GM23248 (cell line): ENCODE data around the gene IVNS1ABP. TPM values are rescaled to one million over a fixed set of nuclear protein-coding genes. Genes with fewer than 3 reads are reported as not detected.

Experiments
- DNase-seq: peaks from one replicate; pipeline ENCODE4 v3.0.0-alpha.2; 2015
- H2AFZ ChIP-seq: fragments of 200-600 bp; sonication (generic); 2 replicates; pipeline ENCODE4 v1.6.1; 2016; ENCODE audit warnings: antibody characterized with exemption
- H3F3A ChIP-seq: fragments of 200-600 bp; sonication (generic); 2 replicates; pipeline ENCODE4 v1.6.1; 2016; ENCODE audit warnings: mild to moderate bottlenecking, antibody characterized with exemption, mixed run types; ENCODE audit not compliant: insufficient read depth
- H3K27ac ChIP-seq: fragments of 200-600 bp; sonication (generic); 2 replicates; pipeline ENCODE4 v1.5.1; 2016; ENCODE audit warnings: mild to moderate bottlenecking
- H3K27me3 ChIP-seq: fragments of 200-600 bp; sonication (generic); replicated peaks from 2 replicates; pipeline ENCODE4 v1.6.1; 2016; ENCODE audit warnings: mild to moderate bottlenecking; ENCODE audit not compliant: insufficient read depth
- H3K36me3 ChIP-seq: fragments of 200-600 bp; sonication (generic); 2 replicates; pipeline ENCODE4 v1.6.1; 2016; ENCODE audit warnings: low read depth, mild to moderate bottlenecking
- H3K4me1 ChIP-seq: fragments of 200-600 bp; sonication (generic); 2 replicates; pipeline ENCODE4 v1.6.1; 2016; ENCODE audit warnings: mild to moderate bottlenecking; ENCODE audit not compliant: insufficient read depth
- H3K4me2 ChIP-seq: fragments of 200-600 bp; sonication (generic); one replicate; pipeline ENCODE4 v1.6.1; 2016; ENCODE audit warnings: mild to moderate bottlenecking; ENCODE audit not compliant: unreplicated experiment
- H3K4me3 ChIP-seq: fragments of 200-600 bp; sonication (generic); 2 replicates; pipeline ENCODE4 v1.5.1; 2016; ENCODE audit warnings: mild to moderate bottlenecking
- H3K79me2 ChIP-seq: fragments of 200-600 bp; sonication (generic); 2 replicates; pipeline ENCODE4 v1.6.1; 2016; ENCODE audit warnings: mild to moderate bottlenecking; ENCODE audit not compliant: insufficient read depth
- H3K9ac ChIP-seq: fragments of 200-600 bp; sonication (generic); 2 replicates; pipeline ENCODE4 v1.6.1; 2016; ENCODE audit warnings: mild to moderate bottlenecking
- H3K9me2 ChIP-seq: fragments of 200-600 bp; sonication (generic); 2 replicates; pipeline ENCODE4 v1.6.1; 2016; ENCODE audit warnings: mixed run types, mild to moderate bottlenecking, moderate library complexity; ENCODE audit not compliant: insufficient read depth
- H3K9me3 ChIP-seq: fragments of 200-600 bp; sonication (generic); one replicate; pipeline ENCODE4 v1.6.1; 2017; ENCODE audit warnings: low read depth
- H4K20me1 ChIP-seq: fragments of 200-600 bp; sonication (generic); 2 replicates; pipeline ENCODE4 v1.6.0; 2016; ENCODE audit not compliant: insufficient read depth
- EZH2 ChIP-seq: fragments of 200-600 bp; sonication (generic); IDR thresholded peaks from 2 replicates; pipeline ENCODE4 v1.6.1; 2018; ENCODE audit warnings: antibody characterized with exemption, mild to moderate bottlenecking; ENCODE audit not compliant: insufficient read depth, poor library complexity, severe bottlenecking
- EZH2phosphoT487 ChIP-seq: fragments of 200-600 bp; sonication (generic); IDR thresholded peaks from 2 replicates; pipeline ENCODE4 v1.6.1; 2018; ENCODE audit warnings: antibody characterized with exemption, moderate library complexity, mild to moderate bottlenecking, low read depth; ENCODE audit not compliant: insufficient read depth
- WGBS, 2 experiments: methylation state at CpG; one replicate each; pipeline ENCODE4 v1.1.6; 2015 to 2017; ENCODE audit warnings: low lambda C conversion rate in 2 of 2, low coverage in 1 of 2; ENCODE audit errors: missing lambda C conversion rate in 2 of 2; 5-methylcytosine and 5-hydroxymethylcytosine counted together
- in situ Hi-C: fragments of 300-500 bp; cut with MboI; formaldehyde crosslinking; loops from 2 replicates; pipeline ENCODE4 v1.15.0; 2020
- polyA plus RNA-seq: library from polyadenylated mRNA; unstranded; fragments of >200 nt; fragmentation: Nextera tagmentation; extraction: Ambion mirVana; gene quantifications from 2 replicates; pipeline ENCODE4 v1.2.1, GENCODE V29; 2016
- total RNA-seq: library from RNA; depleted of rRNA; stranded (reverse); fragments of >200 nt; shearing (Covaris generic); gene quantifications from 2 replicates; pipeline ENCODE4 v1.2.3, GENCODE V29; 2014

The IVNS1ABP gene
- total and polyA plus RNA-seq, 2 experiments from 2014 or later = 51.4 to 52.0 TPM

DNA sequence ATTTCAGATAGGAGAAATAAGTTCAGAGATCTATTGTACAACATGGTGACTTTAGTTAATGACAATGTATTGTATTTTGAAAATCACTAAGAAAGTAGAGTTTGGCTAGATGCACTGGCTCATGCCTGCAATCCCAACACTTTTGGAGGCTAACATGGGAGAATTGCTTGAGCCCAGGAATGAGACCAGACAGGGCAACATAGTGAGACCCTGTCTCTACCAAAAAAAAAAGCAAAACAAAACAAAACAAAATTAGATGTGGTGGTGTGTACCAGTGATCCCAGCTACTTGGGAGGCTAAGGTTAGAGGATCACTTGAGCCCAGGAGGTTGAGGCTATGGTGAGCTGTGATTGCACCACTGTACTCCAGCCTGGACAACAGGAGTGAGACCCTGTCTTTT lies 27.2 kb downstream of the IVNS1ABP start:
- in situ Hi-C loops = no loop called here
- Histone ChIP-seq H3K4me2 (no peak overlapping the region), H3K36me3 (peaks cover 5% of the 10 kb centered on the region; the same call in 1 of the 2 replicates)

DNA sequence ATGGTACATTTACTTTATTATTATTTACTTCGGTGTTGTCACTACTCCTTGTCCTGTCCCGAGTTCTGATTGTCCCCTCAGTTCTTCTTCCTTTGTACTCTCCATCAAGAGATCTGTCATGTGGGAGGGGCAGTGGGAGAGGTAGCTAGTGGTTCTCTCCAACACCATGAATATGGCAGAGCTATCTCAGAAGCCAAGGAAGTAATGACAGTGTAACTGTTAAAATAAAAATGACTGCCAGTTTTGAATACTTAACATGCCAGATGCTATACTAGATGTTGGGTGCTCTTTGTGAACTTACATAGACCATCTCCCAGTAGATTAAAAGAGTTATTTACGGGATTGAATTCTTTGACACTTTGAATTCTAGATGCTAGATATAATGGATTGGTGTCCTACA lies 28.6 kb downstream of the IVNS1ABP start:
- WGBS, 2 experiments = 75 to 85% methylated on average over 3 of the region's 3 CpGs
- no peak overlapping the region for H3K4me2 ChIP-seq
- no peaks in the 10 kb centered on the region for H3K4me1 ChIP-seq
- H3K36me3 ChIP-seq = no peaks in the 10 kb centered on the region
- no peaks in the 10 kb centered on the region for H3K79me2 ChIP-seq
- no peak overlapping the region for H2AFZ ChIP-seq
- H3K27ac ChIP-seq = no peak overlapping the region
- in situ Hi-C loops = no loop called here
- no peak overlapping the region for H3K4me3 ChIP-seq
- H3F3A ChIP-seq = peaks cover 15% of the 10 kb centered on the region
- no peaks in the 10 kb centered on the region for H3K9me3 ChIP-seq
- DNase-seq = no peak
- no peak overlapping the region for H3K9ac ChIP-seq
- no peaks in the 10 kb centered on the region for H3K27me3 ChIP-seq
- no peaks in the 10 kb centered on the region for H3K9me2 ChIP-seq
- H4K20me1 ChIP-seq = no peaks in the 10 kb centered on the region
- TF ChIP-seq EZH2phosphoT487 = no peak
- no peak for TF ChIP-seq EZH2

More for the DNA sequence above, 27.2 kb downstream of the IVNS1ABP start:
- H3K4me1 ChIP-seq = no peaks in the 10 kb centered on the region
- no peak overlapping the region for H3K9ac ChIP-seq
- no peak overlapping the region for H2AFZ ChIP-seq
- H3K27ac ChIP-seq = no peak overlapping the region
- H3K9me2 ChIP-seq = no peaks in the 10 kb centered on the region
- TF ChIP-seq EZH2phosphoT487 (no peak), EZH2 (no peak)
- H3F3A ChIP-seq = peaks cover 21% of the 10 kb centered on the region
- H3K27me3 ChIP-seq = no peaks in the 10 kb centered on the region
- no peak overlapping the region for H3K4me3 ChIP-seq
- H3K79me2 ChIP-seq = no peaks in the 10 kb centered on the region
- H4K20me1 ChIP-seq = no peaks in the 10 kb centered on the region
- no peaks in the 10 kb centered on the region for H3K9me3 ChIP-seq
- no peak for DNase-seq

DNA sequence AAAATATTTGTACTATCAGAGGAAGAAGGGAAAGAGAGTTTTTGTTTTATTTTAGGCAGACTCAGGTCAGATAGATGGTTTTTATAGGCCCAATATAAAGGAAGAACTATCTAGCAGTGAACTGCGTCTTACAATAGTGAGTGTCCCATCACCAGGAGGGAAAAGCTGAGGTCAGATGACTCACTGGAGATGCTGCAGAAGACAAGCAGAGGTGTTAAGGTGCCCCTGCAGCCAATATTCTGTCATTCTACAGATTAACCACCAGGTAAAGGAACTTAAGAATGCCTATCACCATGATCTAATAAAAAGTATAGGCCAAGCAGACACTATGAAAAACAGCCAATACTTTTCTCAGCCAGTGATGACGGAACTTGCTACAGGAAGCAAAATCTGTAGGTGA lies 29.6 kb downstream of the IVNS1ABP start:
- Histone ChIP-seq H3K4me3 (no peak overlapping the region), H3K4me2 (no peak overlapping the region), H3K9me3 (no peaks in the 10 kb centered on the region), H3K36me3 (no peaks in the 10 kb centered on the region), H3K27ac (no peak overlapping the region), H4K20me1 (no peaks in the 10 kb centered on the region), H3F3A (peaks cover 14% of the 10 kb centered on the region), H3K27me3 (no peaks in the 10 kb centered on the region), H2AFZ (no peak overlapping the region), H3K4me1 (no peaks in the 10 kb centered on the region), H3K79me2 (no peaks in the 10 kb centered on the region), H3K9ac (no peak overlapping the region), H3K9me2 (no peaks in the 10 kb centered on the region)
- no peak for DNase-seq
- TF ChIP-seq EZH2phosphoT487 (no peak), EZH2 (no peak)
- in situ Hi-C loops = no loop called here
- 91 to 96% methylated on average over 2 of the region's 2 CpGs for WGBS, 2 experiments

DNA sequence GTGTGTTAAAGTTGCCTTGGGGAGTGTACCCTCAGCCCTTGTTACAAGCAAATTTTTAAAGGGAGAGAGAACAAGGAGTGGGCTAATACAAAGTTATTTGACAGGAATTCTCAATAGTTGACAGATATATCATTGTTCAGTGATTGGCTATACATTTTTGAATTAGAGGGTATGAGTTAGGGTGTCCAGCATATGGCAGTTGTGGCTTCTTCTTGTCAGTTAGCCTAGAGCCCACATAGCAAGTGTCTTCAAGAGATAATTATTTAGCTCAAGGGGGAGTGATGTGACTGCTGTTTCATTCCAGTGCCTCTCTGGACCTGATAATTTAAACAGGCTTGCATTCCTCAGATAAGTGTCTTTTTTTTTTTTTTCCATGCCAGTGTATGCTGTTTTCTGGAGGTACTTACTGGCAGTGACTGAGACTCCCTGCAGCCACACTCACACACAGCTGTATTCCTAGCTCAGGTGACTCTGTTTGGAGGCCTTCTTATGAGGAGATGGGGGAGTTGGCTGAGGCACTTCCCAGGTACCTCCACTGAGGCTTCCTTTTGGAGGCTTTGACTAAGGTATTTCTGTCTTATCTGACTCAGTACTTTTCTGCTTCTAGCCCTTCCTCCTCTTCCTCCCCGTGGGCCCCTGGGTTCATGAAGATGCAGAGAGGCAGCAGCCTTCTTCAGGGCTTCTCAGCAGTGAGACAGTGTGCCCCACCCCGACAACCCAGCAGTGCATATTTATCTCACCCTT lies 32.3 kb downstream of the IVNS1ABP start:
- Histone ChIP-seq H3K9me2 (no peaks in the 10 kb centered on the region), H3K79me2 (no peaks in the 10 kb centered on the region), H3K9me3 (no peaks in the 10 kb centered on the region), H3K36me3 (no peaks in the 10 kb centered on the region), H3K4me3 (no peak overlapping the region), H3K9ac (no peak overlapping the region), H2AFZ (no peak overlapping the region), H3K27ac (no peak overlapping the region), H4K20me1 (no peaks in the 10 kb centered on the region), H3K4me2 (no peak overlapping the region), H3K4me1 (0 out of 2 replicates have a peak, but pooled peaks cover 2% of the 10 kb centered on the region), H3K27me3 (no peaks in the 10 kb centered on the region), H3F3A (peaks cover 8% of the 10 kb centered on the region; the same call in 1 of the 2 replicates)
- in situ Hi-C loops = no loop called here
- TF ChIP-seq EZH2phosphoT487 = no peak
- no peak for TF ChIP-seq EZH2
- 65 to 68% methylated on average over 2 of the region's 2 CpGs for WGBS, 2 experiments
- no peak for DNase-seq
